ENCODE data around the gene SEPTIN6.

The SEPTIN6 gene

DNA sequence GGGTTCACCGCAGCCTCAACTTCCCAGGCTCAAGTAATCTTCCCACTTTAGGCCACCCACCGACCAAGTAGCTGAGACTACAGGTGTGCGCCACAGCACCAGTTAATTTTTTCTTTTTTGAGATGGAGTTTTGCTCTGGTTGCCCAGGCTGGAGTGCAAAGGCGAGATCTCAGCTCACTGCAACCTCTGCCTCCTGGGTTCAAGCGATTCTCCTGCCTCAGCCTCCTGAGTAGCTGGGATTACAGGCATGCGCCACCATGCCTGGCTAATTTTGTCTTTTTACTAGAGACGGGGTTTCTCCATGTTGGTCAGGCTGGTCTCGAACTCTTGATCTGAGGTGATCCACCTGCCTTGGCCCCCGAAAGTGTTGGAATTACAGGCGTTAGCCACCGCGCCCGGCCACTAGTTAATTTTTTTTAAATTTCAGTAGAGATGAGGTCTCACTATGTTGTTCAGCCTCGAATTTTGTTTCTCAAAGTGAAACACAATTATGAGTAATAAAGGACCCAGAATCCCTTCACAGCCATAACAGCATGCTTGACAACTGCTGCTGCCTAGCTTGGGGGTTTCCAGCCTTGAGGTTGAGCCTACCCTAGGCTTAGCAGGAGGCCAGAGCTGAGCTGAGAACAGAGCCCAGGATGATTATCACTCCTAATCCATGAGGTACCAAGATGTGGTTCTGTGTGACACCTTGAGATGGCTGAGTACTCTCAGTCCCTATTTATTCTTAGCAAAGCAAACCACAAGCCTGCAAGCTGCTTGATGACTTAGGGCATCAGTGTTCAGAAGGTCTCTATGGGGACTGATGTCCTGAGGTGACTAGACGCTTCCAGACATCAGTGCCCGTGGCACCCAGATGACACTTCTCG is 45.2 kb downstream of the SEPTIN6 start:
- DNase-seq = peak; percentile 5

GRCh38 chrX:119647089-119647488 is 45.9 kb downstream of the SEPTIN6 start:
- no peak for DNase-seq

DNA sequence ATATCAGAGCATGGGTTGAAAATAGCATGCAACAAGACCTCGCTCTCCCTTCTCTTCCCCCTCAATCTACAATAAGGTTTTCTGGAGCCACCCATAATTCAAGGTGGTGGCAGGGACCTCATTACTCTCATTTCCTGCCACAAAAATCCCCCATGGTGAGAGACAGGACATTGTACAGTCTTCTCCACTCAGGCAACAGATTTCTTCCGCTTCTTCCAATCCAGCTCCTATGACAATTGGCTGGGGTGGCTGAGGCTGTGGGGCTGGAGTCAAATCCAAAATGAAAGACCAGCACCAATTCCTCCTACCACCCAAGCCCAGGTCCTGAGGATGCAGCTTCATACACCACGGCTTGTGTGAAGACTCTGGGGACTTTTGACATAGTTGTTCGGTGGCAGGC is 46.5 kb downstream of the SEPTIN6 start:
- no peak for DNase-seq

- no peak for DNase-seq
Measured at GRCh38 chrX:119643696-119644095, 49.3 kb downstream of the SEPTIN6 start.
